Cardiac muscle cell (in vitro differentiated cells and primary cell): ENCODE results near the gene PKNOX2. TPM values are rescaled to one million over a fixed set of nuclear protein-coding genes. Genes with fewer than 3 reads are reported as not detected.

Source experiments
- DNase-seq, 2 donors: peaks; one replicate each; pipeline versions ENCODE4 v3.0.0 to v3.0.0-alpha.2; 2010 to 2017; ENCODE audit warnings: low read depth in 1 of 2, low spot score in 1 of 2
- H3K27ac ChIP-seq: fragments of 200-600 bp; sonication (generic); 2 replicates; pipeline ENCODE4 v1.5.1; 2016
- H3K27me3 ChIP-seq: fragments of 200-600 bp; sonication (generic); 2 replicates; pipeline ENCODE4 v1.6.0; 2016; ENCODE audit warnings: control low read depth
- H3K36me3 ChIP-seq: fragments of 200-600 bp; sonication (generic); 2 replicates; pipeline ENCODE4 v1.5.1; 2016; ENCODE audit warnings: control low read depth
- H3K4me1 ChIP-seq: fragments of 200-600 bp; sonication (generic); 2 replicates; pipeline ENCODE4 v1.8.1; 2017; ENCODE audit warnings: low read depth, mild to moderate bottlenecking, mixed run types
- H3K4me3 ChIP-seq: fragments of 200-600 bp; sonication (generic); 2 replicates; pipeline ENCODE4 v1.5.1; 2016; ENCODE audit warnings: mild to moderate bottlenecking
- H3K9me3 ChIP-seq: fragments of 200-600 bp; sonication (generic); 2 replicates; pipeline ENCODE4 v1.5.1; 2017; ENCODE audit warnings: low read depth, mild to moderate bottlenecking, control low read depth
- CTCF ChIP-seq: IDR thresholded peaks from 2 replicates; pipeline ENCODE4 v1.5.1; 2012; ENCODE audit warnings: low read depth, mild to moderate bottlenecking, low read length
- polyA plus RNA-seq: library from polyadenylated mRNA; unstranded; fragments of >200 nt; fragmentation: Nextera tagmentation; extraction: Ambion mirVana; gene quantifications from 2 replicates; pipeline ENCODE4 v1.2.1, GENCODE V29; 2016
- total RNA-seq: library from RNA; depleted of rRNA; stranded (reverse); fragments of >200 nt; gene quantifications from 2 replicates; pipeline ENCODE4 v1.2.3, GENCODE V29; 2016

Gene PKNOX2
- total and polyA plus RNA-seq, 2 experiments from 2014 or later = 2.1 to 6.1 TPM

GRCh38 chr11:125344846-125345420 lies 180.4 kb downstream of the PKNOX2 start:
- no peak for TF ChIP-seq CTCF
- H3K4me1 ChIP-seq = peaks cover 11% of the 10 kb centered on the region
- no peaks in the 10 kb centered on the region for H3K27me3 ChIP-seq
- H3K4me3 ChIP-seq = no peak overlapping the region
- no peaks in the 10 kb centered on the region for H3K9me3 ChIP-seq
- DNase-seq = no peak
- H3K36me3 ChIP-seq = no peaks in the 10 kb centered on the region
- H3K27ac ChIP-seq = no peak overlapping the region

- Histone ChIP-seq H3K4me3 (no peak overlapping the region), H3K27me3 (no peaks in the 10 kb centered on the region), H3K36me3 (no peaks in the 10 kb centered on the region), H3K4me1 (peaks cover 11% of the 10 kb centered on the region), H3K27ac (no peak overlapping the region), H3K9me3 (no peaks in the 10 kb centered on the region)
- TF ChIP-seq CTCF = peak; percentile 94
- DNase-seq = peak; percentile 77 to 93
Observed at GRCh38 chr11:125345421-125346178, 181.0 kb downstream of the PKNOX2 start.

GRCh38 chr11:125346179-125346530 lies 181.6 kb downstream of the PKNOX2 start:
- Histone ChIP-seq H3K36me3 (no peaks in the 10 kb centered on the region), H3K9me3 (no peaks in the 10 kb centered on the region), H3K27ac (no peak overlapping the region), H3K4me3 (no peak overlapping the region), H3K27me3 (no peaks in the 10 kb centered on the region), H3K4me1 (peaks cover 11% of the 10 kb centered on the region)
- no peak for DNase-seq
- TF ChIP-seq CTCF = no peak

GRCh38 chr11:125346565-125347260 lies 182.2 kb downstream of the PKNOX2 start:
- Histone ChIP-seq H3K27ac (no peak overlapping the region), H3K4me1 (peaks cover 11% of the 10 kb centered on the region)

GRCh38 chr11:125347261-125347585 lies 182.7 kb downstream of the PKNOX2 start:
- Histone ChIP-seq H3K27ac (no peak overlapping the region), H3K36me3 (no peaks in the 10 kb centered on the region), H3K4me3 (no peak overlapping the region), H3K9me3 (no peaks in the 10 kb centered on the region), H3K27me3 (no peaks in the 10 kb centered on the region), H3K4me1 (peaks cover 11% of the 10 kb centered on the region)
- TF ChIP-seq CTCF = no peak
- no peak for DNase-seq

More at GRCh38 chr11:125346565-125347260, 182.2 kb downstream of the PKNOX2 start:
- DNase-seq = no peak
- H3K27me3 ChIP-seq = no peaks in the 10 kb centered on the region
- H3K4me3 ChIP-seq = no peak overlapping the region
- H3K9me3 ChIP-seq = no peaks in the 10 kb centered on the region
- no peaks in the 10 kb centered on the region for H3K36me3 ChIP-seq
- TF ChIP-seq CTCF = no peak
